Ishikawa (cell line): ENCODE results near the gene RIN2.

Experiments
- CEBPB ChIP-seq: IDR thresholded peaks from 2 replicates; pipeline ENCODE4 v1.6.1; 2012
- EP300 ChIP-seq: IDR thresholded peaks from 2 replicates; pipeline ENCODE4 v1.6.1; 2012; ENCODE audit warnings: borderline replicate concordance
- FOXM1 ChIP-seq: IDR thresholded peaks from 2 replicates; pipeline ENCODE4 v1.6.1; 2012; ENCODE audit warnings: low read depth, borderline replicate concordance
- MAX ChIP-seq: IDR thresholded peaks from 2 replicates; pipeline ENCODE4 v1.6.1; 2012
- TAF1 ChIP-seq: IDR thresholded peaks from 2 replicates; pipeline ENCODE4 v1.6.1; 2012; ENCODE audit warnings: low read depth, mild to moderate bottlenecking

GRCh38 chr20:19786311-19786710, 28.3 kb downstream of the RIN2 start:
- TF ChIP-seq MAX, result no peak
- 0 out of 2 replicates have a peak, but pooled peaks have one; percentile 11 for TF ChIP-seq CEBPB
- TF ChIP-seq FOXM1, result no peak
- no peak for TF ChIP-seq TAF1
- TF ChIP-seq EP300, result peak; percentile 78; the same call in 1 of the 2 replicates
